Stimulated activated CD4-positive, alpha-beta T cell treated with anti-CD3 and anti-CD28 coated beads, TNF-alpha, amount 100 ng/mL, for 4 hours (primary cell): ENCODE data around the gene POTEJ.
"Not testable (repeated sequence)": the region's sequence is repeated elsewhere in the genome, so short reads cannot be mapped to it uniquely, and the experiment has no call there.

ENCODE experiments used
- DNase-seq, 3 experiments: peaks; one replicate each; pipeline ENCODE4 v3.0.0-alpha.2; 2020; ENCODE audit warnings: low read depth in 3 of 3

Gene POTEJ

GRCh38 chr2:130611140-130611539 lies at the start of gene POTEJ:
TSS of gene POTEJ (plus strand) at chr2:130611440. CDS start at chr2:130611533, 93 bp downstream.
- not testable (repeated sequence) for DNase-seq

GRCh38 chr2:130566165-130566564 lies 45.1 kb upstream of the POTEJ start:
- DNase-seq, result not testable (repeated sequence)

GRCh38 chr2:130571929-130572328 lies 39.3 kb upstream of the POTEJ start:
- DNase-seq, result not testable (repeated sequence)

- DNase-seq, result not testable (repeated sequence)
Observed at GRCh38 chr2:130574230-130574629, 37.0 kb upstream of the POTEJ start.

GRCh38 chr2:130576209-130576784 lies 34.9 kb upstream of the POTEJ start:
- DNase-seq, result not testable (repeated sequence)

GRCh38 chr2:130577559-130577958 lies 33.7 kb upstream of the POTEJ start:
- DNase-seq, result not testable (repeated sequence)

- DNase-seq, result not testable (repeated sequence)
Observed at GRCh38 chr2:130579121-130579520, 32.1 kb upstream of the POTEJ start.

GRCh38 chr2:130581491-130581890 lies 29.7 kb upstream of the POTEJ start:
- DNase-seq, result not testable (repeated sequence)

GRCh38 chr2:130582970-130583369 lies 28.3 kb upstream of the POTEJ start:
- not testable (repeated sequence) for DNase-seq

GRCh38 chr2:130583582-130583981 lies 27.7 kb upstream of the POTEJ start:
- not testable (repeated sequence) for DNase-seq

GRCh38 chr2:130584726-130585125 lies 26.5 kb upstream of the POTEJ start:
- DNase-seq, result not testable (repeated sequence)

GRCh38 chr2:130588688-130589458 lies 22.4 kb upstream of the POTEJ start:
- DNase-seq, result not testable (repeated sequence)

- DNase-seq, result not testable (repeated sequence)
Observed at GRCh38 chr2:130590170-130590841, 20.9 kb upstream of the POTEJ start.

- not testable (repeated sequence) for DNase-seq
Observed at GRCh38 chr2:130590842-130591359, 20.3 kb upstream of the POTEJ start.

- not testable (repeated sequence) for DNase-seq
Observed at GRCh38 chr2:130592791-130593414, 18.3 kb upstream of the POTEJ start.

- not testable (repeated sequence) for DNase-seq
Observed at GRCh38 chr2:130594011-130594410, 17.2 kb upstream of the POTEJ start.

- not testable (repeated sequence) for DNase-seq
Observed at GRCh38 chr2:130596757-130597156, 14.5 kb upstream of the POTEJ start.

- not testable (repeated sequence) for DNase-seq
Observed at GRCh38 chr2:130597994-130598393, 13.2 kb upstream of the POTEJ start.

- not testable (repeated sequence) for DNase-seq
Observed at GRCh38 chr2:130598463-130598862, 12.8 kb upstream of the POTEJ start.

GRCh38 chr2:130599393-130599792 lies 11.8 kb upstream of the POTEJ start, which contains the start of gene CFC1:
TSS of gene CFC1 (minus strand) at chr2:130599575. CDS start at chr2:130599287, 288 bp downstream.
- not testable (repeated sequence) for DNase-seq

- DNase-seq, result not testable (repeated sequence)
Observed at GRCh38 chr2:130599926-130600325, 11.3 kb upstream of the POTEJ start.
